Gastrocnemius medialis (tissue), 4 donors: ENCODE data around the gene RGCC. TPM values are rescaled to one million over a fixed set of nuclear protein-coding genes. Genes with fewer than 3 reads are reported as not detected.

Source experiments
- ATAC-seq, 2 donors: fragments of 150-250 bp; one replicate each; pipeline ENCODE4 v1.9.1; 2016
- DNase-seq, 2 donors: peaks; one replicate each; pipeline ENCODE4 v3.0.0-alpha.2; 2019
- H3K27ac ChIP-seq, 4 donors: fragments of 200-600 bp; sonication (generic); 1 replicate in 1 of 4; 2 replicates in 3 of 4; pipeline ENCODE4 v1.5.1; 2016 to 2018; ENCODE audit warnings: mild to moderate bottlenecking in 2 of 4, moderate library complexity in 1 of 4
- H3K27me3 ChIP-seq, 3 donors: fragments of 200-600 bp; sonication (generic) in 2 of 3; 1 replicate in 1 of 3; 2 replicates in 2 of 3; pipeline versions ENCODE4 v1.5.1 to v1.6.0; 2016 to 2019; ENCODE audit warnings: mild to moderate bottlenecking in 1 of 3, moderate library complexity in 1 of 3
- H3K36me3 ChIP-seq, 2 donors: fragments of 200-600 bp; sonication (generic) in 1 of 2; one replicate each; pipeline ENCODE4 v1.5.1; 2017 to 2018
- H3K4me1 ChIP-seq, 2 donors: fragments of 200-600 bp; sonication (generic) in 1 of 2; one replicate each; pipeline ENCODE4 v1.5.1; 2016 to 2017; ENCODE audit warnings: mild to moderate bottlenecking in 2 of 2
- H3K4me3 ChIP-seq, 4 donors: fragments of 200-600 bp; sonication (generic) in 3 of 4; 1 replicate in 1 of 4; 2 replicates in 3 of 4; pipeline ENCODE4 v1.5.1; 2016 to 2019; ENCODE audit warnings: mild to moderate bottlenecking in 2 of 4
- H3K9me3 ChIP-seq, 3 donors: fragments of 200-600 bp; sonication (generic) in 2 of 3; 1 replicate in 1 of 3; 2 replicates in 2 of 3; pipeline ENCODE4 v1.5.1; 2016 to 2019
- CTCF ChIP-seq, 5 experiments: fragments of 450-650 bp in 3 of 5; fragments of 200-600 bp in 2 of 5; sonication (generic) in 2 of 5; IDR thresholded peaks in 4 of 5; conservative IDR thresholded peaks in 1 of 5; 1 replicate in 4 of 5; 2 replicates in 1 of 5; pipeline ENCODE4 v1.5.1; 2016 to 2019; ENCODE audit warnings: antibody characterized with exemption in 5 of 5, mild to moderate bottlenecking in 3 of 5, moderate library complexity in 3 of 5
- POLR2A ChIP-seq, 2 donors: fragments of 450-650 bp; IDR thresholded peaks; one replicate each; pipeline ENCODE4 v1.6.1; 2017; ENCODE audit warnings: antibody characterized with exemption in 2 of 2, mild to moderate bottlenecking in 2 of 2, moderate library complexity in 2 of 2
- in situ Hi-C, 4 donors: fragments of 200-750 bp; cut with MboI; loops; one replicate each; pipeline versions ENCODE4 v1.15.0 to v1.8.0; 2017; ENCODE audit warnings: low sequenced_read_pairs in 4 of 4
- intact Hi-C: fragments of 100-400 bp; cut with DNase I; formaldehyde crosslinking; loops from one replicate; pipeline ENCODE4 v1.15.1; 2023; ENCODE audit warnings: low total_unique reads
- total RNA-seq, 4 donors: library from RNA; depleted of rRNA; stranded (reverse); fragments of >200 nt; gene quantifications; one replicate each; pipeline versions ENCODE4 v1.1.0 to v1.2.3, GENCODE V29; 2016

RGCC gene
- total RNA-seq, 4 donors from 2014 or later, result 56.1 to 135 (median 92.0) TPM

- in situ Hi-C loops (no loop called here), intact Hi-C loops (no loop called here)
- TF ChIP-seq CTCF (IDR thresholded peaks at IDR 0.05 in 4 of 5, conservative IDR thresholded peaks at IDR 0.05 in 1 of 5), result no peak
- no peak for TF ChIP-seq POLR2A (IDR thresholded peaks at IDR 0.05)
- ATAC-seq, result no peak
- Histone ChIP-seq H3K27ac (no peak overlapping the region), H3K27me3 (no peaks in the 10 kb centered on the region), H3K4me1 (no peaks in the 10 kb centered on the region), H3K9me3 (no peaks in the 10 kb centered on the region), H3K4me3 (no peak overlapping the region), H3K36me3 (no peaks in the 10 kb centered on the region)
- DNase-seq, result no peak
Measured at GRCh38 chr13:41509971-41510370, 52.6 kb downstream of the RGCC start.

DNA sequence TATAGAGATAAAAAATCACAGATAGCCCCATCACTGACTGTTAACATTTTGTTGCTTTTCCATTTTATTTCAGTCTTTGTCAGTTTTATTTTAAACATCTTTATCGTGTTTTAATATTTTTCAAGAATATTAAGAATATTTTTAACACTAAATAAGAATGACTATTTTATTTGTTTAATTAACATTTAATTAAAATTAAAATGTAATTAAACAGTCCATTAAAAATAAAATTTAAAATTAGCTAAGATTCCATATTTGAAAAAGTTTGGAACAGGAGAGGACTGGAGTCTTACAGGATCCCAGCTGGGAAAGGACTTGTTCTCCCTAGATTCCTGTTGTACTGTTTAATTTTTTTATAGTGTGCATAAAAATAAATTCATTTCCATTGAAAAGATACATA, 54.5 kb downstream of the RGCC start:
- Histone ChIP-seq H3K4me3 (no peak overlapping the region), H3K4me1 (no peaks in the 10 kb centered on the region), H3K36me3 (no peaks in the 10 kb centered on the region), H3K27ac (no peak overlapping the region), H3K27me3 (no peaks in the 10 kb centered on the region), H3K9me3 (no peaks in the 10 kb centered on the region)
- ATAC-seq (no peak), DNase-seq (no peak)
- intact Hi-C loops, result no loop called here
- TF ChIP-seq CTCF (IDR thresholded peaks at IDR 0.05 in 4 of 5, conservative IDR thresholded peaks at IDR 0.05 in 1 of 5), result no peak
- in situ Hi-C loops, result no loop called here

DNA sequence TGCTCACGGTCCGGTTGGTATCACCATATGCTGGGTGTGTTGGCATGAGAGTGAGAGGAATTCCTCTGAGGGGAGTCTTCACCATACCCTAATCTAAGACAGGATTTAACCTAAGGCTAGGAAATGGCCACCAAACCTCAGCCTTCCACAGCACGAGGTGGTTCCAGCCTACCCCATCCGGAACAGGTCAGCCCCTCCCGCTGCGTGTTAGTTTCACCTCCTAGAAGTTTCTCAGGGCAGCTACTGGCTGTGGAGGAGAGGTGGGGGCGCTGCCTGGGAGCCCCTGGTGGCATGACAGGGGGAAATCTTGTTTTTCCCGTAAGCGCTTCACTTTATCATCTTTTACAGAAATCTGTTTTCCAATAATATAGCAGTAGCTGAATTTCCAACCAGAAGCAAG, 55.1 kb downstream of the RGCC start:
- intact Hi-C loops (no loop called here), in situ Hi-C loops (no loop called here)
- Histone ChIP-seq H3K9me3 (no peaks in the 10 kb centered on the region), H3K36me3 (no peaks in the 10 kb centered on the region), H3K4me1 (no peaks in the 10 kb centered on the region), H3K4me3 (no peak overlapping the region), H3K27ac (no peak overlapping the region), H3K27me3 (no peaks in the 10 kb centered on the region)
- DNase-seq, result no peak
- no peak for ATAC-seq
- TF ChIP-seq POLR2A (IDR thresholded peaks at IDR 0.05), result no peak

- Histone ChIP-seq H3K4me1 (no peaks in the 10 kb centered on the region), H3K4me3 (no peak overlapping the region), H3K27ac (no peak overlapping the region), H3K36me3 (no peaks in the 10 kb centered on the region), H3K9me3 (no peaks in the 10 kb centered on the region), H3K27me3 (no peaks in the 10 kb centered on the region)
- in situ Hi-C loops (no loop called here), intact Hi-C loops (no loop called here)
- no peak for DNase-seq
- no peak for ATAC-seq
- TF ChIP-seq POLR2A (IDR thresholded peaks at IDR 0.05) (no peak), CTCF (IDR thresholded peaks at IDR 0.05 in 4 of 5, conservative IDR thresholded peaks at IDR 0.05 in 1 of 5) (no peak)
Measured at GRCh38 chr13:41513600-41513999, 56.2 kb downstream of the RGCC start.

GRCh38 chr13:41514853-41515395, 57.6 kb downstream of the RGCC start:
- intact Hi-C loops, result no loop called here
- ATAC-seq (no peak), DNase-seq (no peak)
- in situ Hi-C loops, result no loop called here
- Histone ChIP-seq H3K36me3 (no peaks in the 10 kb centered on the region), H3K27ac (no peak overlapping the region), H3K4me1 (no peaks in the 10 kb centered on the region), H3K9me3 (no peaks in the 10 kb centered on the region), H3K27me3 (no peaks in the 10 kb centered on the region), H3K4me3 (no peak overlapping the region)
- TF ChIP-seq POLR2A (IDR thresholded peaks at IDR 0.05) (no peak), CTCF (IDR thresholded peaks at IDR 0.05 in 4 of 5, conservative IDR thresholded peaks at IDR 0.05 in 1 of 5) (no peak)
